Aorta (tissue), 5 donors: ENCODE results near the gene INPP4B. TPM values are rescaled to one million over a fixed set of nuclear protein-coding genes. Genes with fewer than 3 reads are reported as not detected.

Experiments used
- ATAC-seq: fragments of 200-7000 bp; cut with Tn5 transposase; one replicate; pipeline ENCODE4 v1.9.1; 2022; ENCODE audit warnings: moderate library complexity; ENCODE audit not compliant: low FRiP score
- DNase-seq, 2 donors: peaks; one replicate each; pipeline ENCODE4 v3.0.0-alpha.2; 2020
- H3K27ac ChIP-seq, 2 donors: one replicate each; pipeline ENCODE4 v1.5.1; 2013; ENCODE audit warnings: low read length in 2 of 2, mild to moderate bottlenecking in 2 of 2, moderate library complexity in 2 of 2, control low read depth in 1 of 2, inconsistent platforms in 1 of 2, low read depth in 1 of 2
- H3K27me3 ChIP-seq, 2 donors: one replicate each; pipeline ENCODE4 v1.6.1; 2013; ENCODE audit warnings: control low read depth in 1 of 2, low read length in 1 of 2, mild to moderate bottlenecking in 1 of 2, moderate library complexity in 1 of 2; ENCODE audit not compliant: insufficient read depth in 2 of 2, control insufficient read depth in 1 of 2
- H3K36me3 ChIP-seq, 2 donors: one replicate each; pipeline ENCODE4 v1.6.1; 2013; ENCODE audit warnings: control low read depth in 1 of 2, low read length in 1 of 2, mild to moderate bottlenecking in 1 of 2; ENCODE audit not compliant: insufficient read depth in 2 of 2, control insufficient read depth in 1 of 2
- H3K4me1 ChIP-seq, 2 donors: one replicate each; pipeline ENCODE4 v1.6.1; 2013; ENCODE audit warnings: low read length in 2 of 2, control low read depth in 1 of 2, mild to moderate bottlenecking in 1 of 2, moderate library complexity in 1 of 2; ENCODE audit not compliant: insufficient read depth in 2 of 2, control insufficient read depth in 1 of 2
- H3K4me3 ChIP-seq, 2 donors: one replicate each; pipeline ENCODE4 v1.5.1; 2013; ENCODE audit warnings: low read length in 2 of 2, control low read depth in 1 of 2, mild to moderate bottlenecking in 1 of 2
- H3K9me3 ChIP-seq: one replicate; pipeline ENCODE4 v1.6.1; 2013; ENCODE audit warnings: mild to moderate bottlenecking, low read length; ENCODE audit not compliant: control insufficient read depth
- WGBS, 2 donors: extraction: QIAGEN DNeasy Blood & Tissue Kit; methylation state at CpG; one replicate each; pipeline ENCODE4 v1.1.7; 2013; 5-methylcytosine and 5-hydroxymethylcytosine counted together
- intact Hi-C, 2 donors: fragments of 100-400 bp; cut with DNase I; formaldehyde crosslinking; loops; one replicate each; pipeline versions ENCODE4 v1.14.2 to v1.15.0; 2022
- polyA plus RNA-seq, 2 donors: library from polyadenylated mRNA; stranded (reverse); fragments of 200-250 nt; gene quantifications; one replicate each; pipeline ENCODE4 v1.2.3, GENCODE V29; 2013
- total RNA-seq, 2 donors: library from RNA; stranded (reverse); fragmentation: NEBNext Ultra II Directional; extraction: Animal tissue kit (Norgen Biotek cat#: 25700); gene quantifications; one replicate each; pipeline ENCODE4 v1.2.1, GENCODE V29; 2021
- donor health status: healthy with polysubstance abuse.
- donor health status: Bipolar disorder and iron deficiency.
- donor health status: DM: no; HTN: no; CAD: no.
- donor health status: DM: no; HTN: no; CAD: no.
- donor health status: DM: yes; HTN: yes; CAD: no.

INPP4B gene
- total and polyA plus RNA-seq, 4 donors = 3.3 to 36.8 (median 20.7) TPM

GRCh38 chr4:142307857-142308256 lies 538.2 kb downstream of the INPP4B start:
- WGBS, 2 donors = 2 to 14% methylated on average over 2 of the region's 2 CpGs
- no peaks in the 10 kb centered on the region for H3K27me3 ChIP-seq
- H3K4me1 ChIP-seq = peaks cover 3 to 4% of the 10 kb centered on the region in 2 donors
- no peaks in the 10 kb centered on the region for H3K9me3 ChIP-seq
- no peaks in the 10 kb centered on the region for H3K36me3 ChIP-seq
- H3K27ac ChIP-seq = no peak overlapping the region
- intact Hi-C loops = loop anchor here in 1 of 2 donors (5.0 kb wide), 1 partner anchor 539 kb away; the partner anchor contains the start of gene INPP4B
- H3K4me3 ChIP-seq = no peak overlapping the region
- DNase-seq (no peak), ATAC-seq (no peak)

DNA sequence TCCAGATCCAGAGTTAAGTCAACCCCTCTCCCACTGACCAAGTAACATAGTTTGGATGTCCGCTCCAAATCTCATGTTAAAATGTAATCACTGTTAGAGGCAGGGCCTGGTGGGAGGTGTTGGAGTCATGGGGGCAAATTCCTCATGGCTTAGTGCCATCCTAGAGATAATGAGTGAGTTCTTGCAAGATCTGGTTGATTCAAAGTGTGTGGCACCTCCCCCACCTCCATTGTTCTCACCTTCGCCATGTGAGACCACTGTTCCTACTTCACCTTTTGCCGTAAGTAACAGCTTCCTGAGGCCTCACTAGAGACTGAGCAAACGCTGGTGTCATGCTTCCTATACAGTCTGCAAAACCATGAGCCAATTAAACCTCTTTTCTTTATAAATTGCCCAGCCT lies 548.8 kb downstream of the INPP4B start:
- Histone ChIP-seq H3K36me3 (no peaks in the 10 kb centered on the region), H3K27ac (no peak overlapping the region), H3K4me1 (peaks cover 0 to 3% of the 10 kb centered on the region in 2 donors), H3K27me3 (no peaks in the 10 kb centered on the region), H3K4me3 (no peak overlapping the region), H3K9me3 (no peaks in the 10 kb centered on the region)
- no peak for ATAC-seq
- DNase-seq = no peak
- 93 to 95% methylated on average over 4 of the region's 4 CpGs for WGBS, 2 donors
- intact Hi-C loops = no loop called here

DNA sequence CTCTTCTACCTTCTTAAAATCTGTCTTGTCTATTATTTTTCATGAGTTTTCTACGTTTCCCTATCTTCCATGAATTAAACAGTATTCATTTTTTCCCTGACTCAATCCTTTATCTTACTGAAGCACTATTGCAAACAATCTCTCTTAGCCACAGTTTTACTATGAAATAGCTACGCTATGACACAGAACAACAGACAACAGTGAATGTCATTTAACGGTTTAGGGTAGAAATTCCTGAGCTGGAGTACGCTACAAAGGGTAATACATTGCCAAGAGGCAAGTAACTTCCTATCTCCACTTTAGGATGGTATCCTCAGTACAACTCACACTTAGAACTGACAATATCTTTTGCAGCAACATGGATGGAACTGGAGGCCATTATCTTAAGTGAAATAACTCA lies 552.6 kb downstream of the INPP4B start:
- H3K36me3 ChIP-seq = no peaks in the 10 kb centered on the region
- WGBS, 2 donors = 71 to 73% methylated on average over 4 of the region's 4 CpGs
- no peak overlapping the region for H3K27ac ChIP-seq
- DNase-seq (no peak), ATAC-seq (no peak)
- H3K4me1 ChIP-seq = peaks cover 0 to 3% of the 10 kb centered on the region in 2 donors
- no peaks in the 10 kb centered on the region for H3K9me3 ChIP-seq
- no peak overlapping the region for H3K4me3 ChIP-seq
- no peaks in the 10 kb centered on the region for H3K27me3 ChIP-seq
- intact Hi-C loops = no loop called here

DNA sequence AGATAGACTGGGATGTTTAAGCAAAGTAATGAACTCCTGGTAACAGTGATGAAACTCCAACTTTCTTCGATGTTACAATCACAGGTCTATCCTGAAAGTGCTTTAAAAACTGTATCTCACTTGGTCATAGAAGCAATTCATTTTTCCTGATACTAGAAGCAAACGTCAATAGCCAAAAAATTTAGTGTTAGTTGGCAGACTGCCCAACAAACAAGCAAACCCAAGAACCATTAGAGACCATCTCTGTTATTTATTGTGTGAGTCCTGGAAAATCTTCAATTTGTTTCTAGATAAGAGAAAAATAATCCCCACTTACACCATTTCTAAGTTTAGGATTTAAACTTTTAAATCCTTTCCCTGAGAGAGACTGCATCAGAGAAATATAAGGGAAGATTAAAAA lies 553.9 kb downstream of the INPP4B start:
- no peaks in the 10 kb centered on the region for H3K36me3 ChIP-seq
- DNase-seq (no peak), ATAC-seq (no peak)
- H3K27me3 ChIP-seq = no peaks in the 10 kb centered on the region
- WGBS, 2 donors = 34 to 38% methylated on average over 2 of the region's 2 CpGs
- no peak overlapping the region for H3K27ac ChIP-seq
- peaks cover 0 to 3% of the 10 kb centered on the region in 2 donors for H3K4me1 ChIP-seq
- intact Hi-C loops = no loop called here
- no peak overlapping the region for H3K4me3 ChIP-seq
- H3K9me3 ChIP-seq = no peaks in the 10 kb centered on the region

DNA sequence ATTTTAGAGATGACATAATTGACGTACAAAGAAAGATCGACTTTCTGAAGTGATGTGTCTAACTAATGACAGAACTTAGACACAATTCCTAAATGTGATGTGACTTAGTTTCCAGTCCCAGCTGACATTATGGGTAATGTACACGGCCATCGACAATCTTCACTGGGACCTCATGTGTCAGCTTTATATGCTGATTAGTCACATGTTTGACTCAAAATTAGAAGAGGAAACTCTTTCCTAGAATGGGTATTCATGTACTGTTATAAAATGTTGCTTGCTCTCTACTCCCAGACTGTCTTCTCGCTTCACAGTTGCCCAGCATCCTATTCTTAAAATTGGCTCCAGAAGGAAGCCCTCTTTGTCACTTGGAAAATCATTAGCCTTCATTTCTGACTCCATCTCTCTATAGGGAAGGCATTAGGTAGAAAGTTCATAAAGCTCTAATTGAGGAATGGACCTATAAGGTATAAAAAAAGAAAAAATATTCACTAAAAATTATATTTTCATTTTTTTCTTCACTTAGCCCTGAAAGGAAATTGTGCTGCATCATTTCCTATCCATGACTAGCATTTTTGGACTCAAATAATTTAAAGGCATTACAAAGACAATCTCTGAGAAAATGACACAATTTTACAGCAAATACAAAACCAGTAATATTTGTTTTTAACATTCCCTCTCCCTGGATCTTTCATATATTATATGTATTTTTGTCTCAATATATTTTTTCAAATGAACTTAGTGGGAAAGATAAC lies 554.6 kb downstream of the INPP4B start:
- 77 to 78% methylated on average over 5 of the region's 5 CpGs for WGBS, 2 donors

GRCh38 chr4:142287371-142287770 lies 558.7 kb downstream of the INPP4B start:
- H3K9me3 ChIP-seq = no peaks in the 10 kb centered on the region
- intact Hi-C loops = no loop called here
- H3K4me3 ChIP-seq = no peak overlapping the region
- H3K27me3 ChIP-seq = no peaks in the 10 kb centered on the region
- no peaks in the 10 kb centered on the region for H3K36me3 ChIP-seq
- 95% methylated on average over 8 of the region's 8 CpGs for WGBS, 2 donors
- no peaks in the 10 kb centered on the region for H3K4me1 ChIP-seq
- no peak overlapping the region for H3K27ac ChIP-seq
- no peak for ATAC-seq
- no peak for DNase-seq

More for the DNA sequence above, 554.6 kb downstream of the INPP4B start:
- Histone ChIP-seq H3K4me1 (no peaks in the 10 kb centered on the region), H3K9me3 (no peaks in the 10 kb centered on the region), H3K27ac (no peak overlapping the region), H3K36me3 (no peaks in the 10 kb centered on the region), H3K4me3 (no peak overlapping the region), H3K27me3 (no peaks in the 10 kb centered on the region)
- DNase-seq (no peak), ATAC-seq (no peak)
- intact Hi-C loops = no loop called here

GRCh38 chr4:142285222-142285583 lies 560.9 kb downstream of the INPP4B start:
- H3K4me3 ChIP-seq = no peak overlapping the region
- DNase-seq (no peak), ATAC-seq (no peak)
- H3K9me3 ChIP-seq = no peaks in the 10 kb centered on the region
- intact Hi-C loops = no loop called here
- H3K4me1 ChIP-seq = no peaks in the 10 kb centered on the region
- no peaks in the 10 kb centered on the region for H3K27me3 ChIP-seq
- no peak overlapping the region for H3K27ac ChIP-seq
- H3K36me3 ChIP-seq = no peaks in the 10 kb centered on the region

GRCh38 chr4:142284402-142285221 lies 561.5 kb downstream of the INPP4B start:
- 93% methylated on average over 9 of the region's 9 CpGs for WGBS, 2 donors
- ATAC-seq = no peak
- Histone ChIP-seq H3K9me3 (no peaks in the 10 kb centered on the region), H3K36me3 (no peaks in the 10 kb centered on the region), H3K4me3 (no peak overlapping the region), H3K27ac (no peak overlapping the region), H3K4me1 (no peaks in the 10 kb centered on the region), H3K27me3 (no peaks in the 10 kb centered on the region)
- DNase-seq = no peak
- intact Hi-C loops = no loop called here
